ENCODE results near the gene CRYBG3. TPM values are rescaled to one million over a fixed set of nuclear protein-coding genes. Genes with fewer than 3 reads are reported as not detected.
A peak's percentile ranks its signal among the peaks of the same experiment; 100 is the strongest.

The CRYBG3 gene
- total RNA-seq, 1 donor from 2014 or later = 19.9 TPM

DNA sequence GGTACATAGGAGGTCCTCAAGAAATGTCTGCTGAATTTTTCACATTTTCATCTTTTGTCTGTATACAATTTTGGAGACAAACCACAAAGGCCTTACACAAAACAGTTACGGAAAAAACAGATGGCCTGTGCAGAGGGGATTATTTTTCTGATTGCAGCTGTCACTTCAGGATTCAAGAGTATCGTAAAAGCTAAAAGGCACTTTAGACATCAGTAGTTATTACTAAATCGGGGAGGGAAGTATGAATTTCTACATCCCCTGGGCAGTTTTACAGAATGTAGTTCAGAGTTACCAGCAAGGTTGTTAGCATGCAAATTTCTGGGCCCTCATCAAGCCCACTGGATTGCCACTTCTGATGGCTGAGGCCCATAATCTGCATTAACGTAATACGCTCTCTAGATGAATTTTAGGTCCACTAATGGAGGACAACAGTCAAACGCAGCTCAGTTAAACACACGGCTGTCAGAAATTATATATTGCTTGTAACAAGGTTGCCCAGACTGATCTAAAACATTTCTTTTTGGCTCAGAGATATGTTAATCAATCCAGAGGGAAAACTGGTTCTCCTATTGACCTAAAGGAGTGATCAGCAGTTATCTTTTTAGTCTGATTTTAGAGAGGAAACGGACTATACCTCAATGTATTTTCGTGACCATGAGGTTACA lies 149.3 kb downstream of the CRYBG3 start:
- H3K27ac ChIP-seq (replicated peaks) = peak overlapping the region; percentile 86
- DNase-seq = no peak
- intact Hi-C loops (cut with micrococcal nuclease) = no loop called here
- no peaks in the 10 kb centered on the region for H3K9me3 ChIP-seq (replicated peaks)
- peak overlapping the region; percentile 79 for H3K4me3 ChIP-seq
- H3K27me3 ChIP-seq (ENCODE audit: low read depth) = no peaks in the 10 kb centered on the region
- peaks cover 34% of the 10 kb centered on the region for H3K4me1 ChIP-seq
- TF ChIP-seq, protein P1, sequence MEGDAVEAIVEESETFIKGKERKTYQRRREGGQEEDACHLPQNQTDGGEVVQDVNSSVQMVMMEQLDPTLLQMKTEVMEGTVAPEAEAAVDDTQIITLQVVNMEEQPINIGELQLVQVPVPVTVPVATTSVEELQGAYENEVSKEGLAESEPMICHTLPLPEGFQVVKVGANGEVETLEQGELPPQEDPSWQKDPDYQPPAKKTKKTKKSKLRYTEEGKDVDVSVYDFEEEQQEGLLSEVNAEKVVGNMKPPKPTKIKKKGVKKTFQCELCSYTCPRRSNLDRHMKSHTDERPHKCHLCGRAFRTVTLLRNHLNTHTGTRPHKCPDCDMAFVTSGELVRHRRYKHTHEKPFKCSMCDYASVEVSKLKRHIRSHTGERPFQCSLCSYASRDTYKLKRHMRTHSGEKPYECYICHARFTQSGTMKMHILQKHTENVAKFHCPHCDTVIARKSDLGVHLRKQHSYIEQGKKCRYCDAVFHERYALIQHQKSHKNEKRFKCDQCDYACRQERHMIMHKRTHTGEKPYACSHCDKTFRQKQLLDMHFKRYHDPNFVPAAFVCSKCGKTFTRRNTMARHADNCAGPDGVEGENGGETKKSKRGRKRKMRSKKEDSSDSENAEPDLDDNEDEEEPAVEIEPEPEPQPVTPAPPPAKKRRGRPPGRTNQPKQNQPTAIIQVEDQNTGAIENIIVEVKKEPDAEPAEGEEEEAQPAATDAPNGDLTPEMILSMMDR (IDR thresholded peaks at IDR 0.05; ENCODE audit: borderline replicate concordance) = no peak
- H3K36me3 ChIP-seq = no peaks in the 10 kb centered on the region

DNA sequence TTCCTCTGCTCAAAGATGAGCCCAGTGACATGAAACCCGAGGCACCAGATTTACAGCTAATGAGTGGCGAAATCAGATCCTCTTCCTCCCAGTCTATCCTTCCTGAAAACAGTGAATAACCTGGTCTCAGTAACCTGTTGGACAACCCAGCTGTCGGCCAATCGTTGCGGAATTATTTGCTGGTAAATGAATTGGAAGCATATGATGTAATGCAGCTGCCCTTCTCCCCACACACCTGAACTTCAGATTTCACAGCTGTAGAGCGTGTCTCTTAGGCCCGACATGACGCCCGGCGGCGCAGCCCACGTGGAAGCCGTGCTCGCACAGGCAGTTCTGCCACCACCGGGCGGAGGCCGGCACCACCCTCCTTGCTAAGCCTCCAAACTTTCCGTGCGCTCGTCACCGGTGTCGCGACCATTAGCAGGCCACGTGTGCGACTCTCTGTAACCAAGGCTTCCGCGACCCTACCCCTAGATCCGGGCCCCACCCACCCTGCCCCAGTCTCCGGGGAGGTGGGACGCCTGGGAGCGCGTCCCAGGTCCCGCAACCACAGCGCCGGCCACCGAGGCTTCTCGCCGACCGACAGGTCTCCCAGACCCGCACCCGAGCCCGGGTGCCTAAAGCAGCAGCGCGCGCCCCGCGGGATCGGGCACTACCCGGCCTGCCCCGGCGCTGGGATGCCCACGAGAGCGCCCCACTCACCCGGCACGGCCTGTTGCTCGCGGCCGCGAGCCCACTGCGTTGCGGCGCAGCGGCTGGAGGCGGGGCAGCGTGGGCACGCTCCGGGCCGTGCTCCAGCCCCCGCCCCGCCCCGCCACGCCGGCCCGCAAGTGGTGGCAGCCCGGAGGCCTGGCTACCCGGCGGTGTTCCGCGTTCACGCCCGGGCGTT lies 150.1 kb downstream of the CRYBG3 start, which contains the start of gene RIOX2:
TSS of gene RIOX2 (minus strand) at position 753 of the 889 bp plus-strand sequence. CDS start 4,838 bp downstream, outside the sequence.
- Histone ChIP-seq H3K9me3 (replicated peaks) (no peaks in the 10 kb centered on the region), H3K4me1 (peaks cover 34% of the 10 kb centered on the region), H3K27me3 (ENCODE audit: low read depth) (no peaks in the 10 kb centered on the region), H3K4me3 (peak within 1 kb of the TSS; percentile 79), H3K27ac (replicated peaks) (peak within 1 kb of the TSS; percentile 86), H3K36me3 (no peaks in the 10 kb centered on the region)
- TF ChIP-seq, protein P1 (IDR thresholded peaks at IDR 0.05; ENCODE audit: borderline replicate concordance) = no peak
- DNase-seq = peak; percentile 79
- intact Hi-C loops (cut with micrococcal nuclease) = no loop called here

DNA sequence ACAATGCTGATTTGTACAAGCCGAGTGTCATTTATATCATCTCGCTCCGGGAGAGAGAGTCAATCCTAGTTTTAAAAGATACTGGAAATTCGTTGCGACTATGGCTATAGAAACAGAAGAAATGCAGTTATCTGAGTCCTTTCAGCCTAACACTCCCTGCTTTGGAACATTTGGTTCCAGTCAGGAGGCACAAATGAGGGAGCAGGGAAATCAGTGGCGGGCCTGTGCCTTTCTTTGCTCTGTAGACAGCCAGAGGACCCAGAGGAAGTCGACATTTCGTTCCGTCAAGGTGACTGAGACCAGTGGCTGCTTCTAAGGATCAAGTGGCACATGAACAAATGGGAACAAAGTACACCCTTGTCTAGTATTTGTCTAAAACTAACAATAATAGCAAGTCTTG lies 151.2 kb downstream of the CRYBG3 start:
- TF ChIP-seq, protein P1 (IDR thresholded peaks at IDR 0.05; ENCODE audit: borderline replicate concordance) = no peak
- DNase-seq = no peak
- Histone ChIP-seq H3K9me3 (replicated peaks) (no peaks in the 10 kb centered on the region), H3K4me1 (peaks cover 25% of the 10 kb centered on the region), H3K36me3 (no peaks in the 10 kb centered on the region), H3K27ac (replicated peaks) (peak overlapping the region; percentile 86), H3K4me3 (peak overlapping the region; percentile 79), H3K27me3 (ENCODE audit: low read depth) (no peaks in the 10 kb centered on the region)
- intact Hi-C loops (cut with micrococcal nuclease) = no loop called here

DNA sequence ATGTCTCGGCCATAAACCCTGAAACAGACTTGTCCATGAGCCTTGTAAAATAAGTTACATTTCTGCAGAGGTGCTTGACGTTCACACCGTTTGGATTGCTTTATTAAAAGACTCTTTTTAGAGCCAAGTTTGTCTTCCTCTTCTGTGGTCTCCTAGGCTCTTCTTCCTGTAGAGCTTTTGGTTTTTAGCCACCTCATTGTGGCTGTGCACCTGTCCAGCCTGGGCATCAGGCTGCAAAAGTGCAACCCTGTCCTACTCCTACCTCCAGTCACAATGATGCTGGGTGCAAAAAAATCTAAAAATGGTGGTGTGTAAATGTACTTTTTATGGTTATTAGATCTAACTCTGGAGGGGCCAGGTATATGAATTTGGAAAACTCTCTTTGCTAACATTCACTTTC lies 153.2 kb downstream of the CRYBG3 start:
- no peak for DNase-seq
- H3K4me3 ChIP-seq = no peak overlapping the region
- intact Hi-C loops (cut with micrococcal nuclease) = no loop called here
- H3K36me3 ChIP-seq = no peaks in the 10 kb centered on the region
- H3K27me3 ChIP-seq (ENCODE audit: low read depth) = no peaks in the 10 kb centered on the region
- H3K9me3 ChIP-seq (replicated peaks) = no peaks in the 10 kb centered on the region
- TF ChIP-seq, protein P1 (IDR thresholded peaks at IDR 0.05; ENCODE audit: borderline replicate concordance) = no peak
- no peak overlapping the region for H3K27ac ChIP-seq (replicated peaks)
- peaks cover 25% of the 10 kb centered on the region for H3K4me1 ChIP-seq

DNA sequence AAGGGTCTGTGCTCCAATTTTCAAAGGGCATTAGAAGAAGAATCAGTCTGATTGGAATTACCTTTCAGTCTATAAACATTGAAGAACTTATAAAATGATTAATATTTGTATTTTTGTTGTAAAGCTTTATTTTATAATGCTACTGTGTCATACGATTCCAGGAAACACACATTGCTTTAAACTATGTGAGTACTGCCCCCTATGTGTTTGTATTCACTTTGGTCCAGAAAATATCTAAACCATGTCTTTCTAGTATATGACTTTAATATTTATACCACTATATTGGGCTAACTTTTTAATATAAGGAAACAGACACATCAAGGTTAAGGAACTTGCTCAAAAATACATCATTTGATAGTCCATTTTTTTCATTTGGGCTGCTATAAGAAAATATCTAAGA lies 153.7 kb downstream of the CRYBG3 start:
- H3K27me3 ChIP-seq (ENCODE audit: low read depth) = no peaks in the 10 kb centered on the region
- H3K4me3 ChIP-seq = no peak overlapping the region
- H3K4me1 ChIP-seq = peaks cover 24% of the 10 kb centered on the region
- H3K36me3 ChIP-seq = no peaks in the 10 kb centered on the region
- intact Hi-C loops (cut with micrococcal nuclease) = no loop called here
- TF ChIP-seq, protein P1 (IDR thresholded peaks at IDR 0.05; ENCODE audit: borderline replicate concordance) = peak; percentile 31
- DNase-seq = no peak
- no peaks in the 10 kb centered on the region for H3K9me3 ChIP-seq (replicated peaks)
- no peak overlapping the region for H3K27ac ChIP-seq (replicated peaks)

All from left ventricle myocardium inferior (tissue), 1 donor.